Right lobe of liver (tissue), 4 donors: ENCODE measurements around the gene PPP1R14B.

ENCODE experiments used
- CTCF ChIP-seq, 4 donors: fragments of 200-600 bp in 3 of 4; fragments of 450-650 bp in 1 of 4; IDR thresholded peaks; one replicate each; pipeline versions ENCODE4 v1.5.1 to v1.8.0; 2016 to 2022; ENCODE audit warnings: antibody characterized with exemption in 4 of 4, mild to moderate bottlenecking in 2 of 4
- POLR2A ChIP-seq: fragments of 450-650 bp; IDR thresholded peaks from one replicate; pipeline ENCODE4 v1.6.1; 2017; ENCODE audit warnings: antibody characterized with exemption, mild to moderate bottlenecking
- donor health status: DM: no; HTN: no; CAD: no.
- donor health status: DM: no; HTN: no; CAD: no.
- donor health status: DM: no; HTN: yes; CAD: no.

- no peak for TF ChIP-seq CTCF (IDR thresholded peaks at IDR 0.05)
- no peak for TF ChIP-seq POLR2A
Measured at GRCh38 chr11:64267207-64267945, 20.6 kb upstream of the PPP1R14B start.
